A549 (cell line): ENCODE measurements around the gene C10orf105. TPM values are rescaled to one million over a fixed set of nuclear protein-coding genes. Genes with fewer than 3 reads are reported as not detected.

Experiments
- ATAC-seq, 2 experiments: fragments of 200-7000 bp in 1 of 2; fragments of >200 bp in 1 of 2; cut with Nextera tagmentation in 1 of 2; cut with Tn5 transposase in 1 of 2; 3 replicates each; pipeline versions ENCODE4 v1.8.0 to v1.9.1; 2018 to 2020; ENCODE audit warnings: mild to moderate bottlenecking in 1 of 2, moderate library complexity in 1 of 2
- CTCF ChIA-PET: fragments of 300-600 bp; sonication (Branson Sonifier 250); formaldehyde crosslinking; extraction: SDS; loops from one replicate; lab custom pipeline; 2021; ENCODE audit warnings: antibody characterized with exemption, inconsistent platforms; lab: Yijun Ruan, JAX
- POLR2A ChIA-PET: fragments of 350-600 bp; formaldehyde crosslinking; extraction: SDS; loops from one replicate; lab custom pipeline; 2021; ENCODE audit warnings: antibody characterized with exemption, inconsistent platforms; lab: Yijun Ruan, JAX
- DNase-seq, 2 experiments: peaks; one replicate each; pipeline versions ENCODE4 v3.0.0 to v3.0.0-alpha.2; 2011 to 2016; ENCODE audit warnings: low read depth in 1 of 2, low spot score in 1 of 2
- FAIRE-seq: peaks from 2 replicates; lab custom pipeline; 2011; peaks lifted over from hg19 to GRCh38; lab: Jason Lieb, UNC
- H3K27ac ChIP-seq, 2 experiments: fragments of >200 bp; sonication (Bioruptor Twin); formaldehyde crosslinking; 3 replicates each; pipeline ENCODE4 v1.5.1; 2016 to 2017
- H3K4me1 ChIP-seq: fragments of >200 bp; sonication (Bioruptor Twin); formaldehyde crosslinking; 3 replicates; pipeline ENCODE4 v1.6.1; 2016
- H3K4me2 ChIP-seq: fragments of >200 bp; sonication (Bioruptor Twin); formaldehyde crosslinking; 3 replicates; pipeline ENCODE4 v1.6.1; 2016
- H3K4me3 ChIP-seq: fragments of >200 bp; sonication (Bioruptor Twin); formaldehyde crosslinking; 3 replicates; pipeline ENCODE4 v1.5.1; 2016
- H3K9me3 ChIP-seq: fragments of >200 bp; sonication (Bioruptor Twin); formaldehyde crosslinking; 3 replicates; pipeline ENCODE4 v1.6.1; 2016
- CEBPB ChIP-seq, 2 experiments: fragments of >200 bp in 1 of 2; sonication (Bioruptor Twin) in 1 of 2; formaldehyde crosslinking in 1 of 2; IDR thresholded peaks; 2 replicates each; pipeline ENCODE4 v1.6.1; 2012 to 2016
- CHD2 ChIP-seq: fragments of 150-350 bp; IDR thresholded peaks from 2 replicates; pipeline ENCODE4 v1.6.1; 2014; ENCODE audit warnings: low read length; ENCODE audit not compliant: partially characterized antibody
- FOXS1 ChIP-seq: fragments of 250-450 bp; sonication (Bioruptor Pico); IDR thresholded peaks from 2 replicates; pipeline ENCODE4 v1.5.0; 2020; ENCODE audit warnings: mild to moderate bottlenecking, moderate library complexity
- HOXA7 ChIP-seq: fragments of 250-450 bp; sonication (Bioruptor Pico); IDR thresholded peaks from 2 replicates; pipeline ENCODE4 v1.5.0; 2020; ENCODE audit warnings: mild to moderate bottlenecking, moderate library complexity
- HOXB5 ChIP-seq: fragments of 250-450 bp; sonication (Bioruptor Pico); IDR thresholded peaks from 2 replicates; pipeline ENCODE4 v1.5.0; 2020; ENCODE audit warnings: mild to moderate bottlenecking, moderate library complexity
- KDM1A ChIP-seq: fragments of 200-600 bp; sonication (generic); IDR thresholded peaks from 2 replicates; pipeline ENCODE4 v1.6.1; 2016; ENCODE audit warnings: low read depth, mild to moderate bottlenecking
- NFE2L2 ChIP-seq: fragments of 150-350 bp; conservative IDR thresholded peaks from 2 replicates; pipeline ENCODE4 v1.6.1; 2014; ENCODE audit warnings: low read length
- RAD21 ChIP-seq, 2 experiments: fragments of >200 bp in 1 of 2; sonication (Bioruptor Twin) in 1 of 2; formaldehyde crosslinking in 1 of 2; IDR thresholded peaks in 1 of 2; conservative IDR thresholded peaks in 1 of 2; 2 replicates in 1 of 2; 3 replicates in 1 of 2; pipeline ENCODE4 v1.6.1; 2012 to 2018; ENCODE audit warnings: inconsistent platforms in 1 of 2
- RCOR1 ChIP-seq: fragments of 150-350 bp; IDR thresholded peaks from 2 replicates; pipeline ENCODE4 v1.6.1; 2014; ENCODE audit warnings: antibody characterized with exemption, low read length, low read depth
- TFCP2L1 ChIP-seq: fragments of 250-450 bp; sonication (Bioruptor Pico); IDR thresholded peaks from 2 replicates; pipeline ENCODE4 v1.5.0; 2021; ENCODE audit warnings: mild to moderate bottlenecking
- ZC3H11A ChIP-seq: fragments of 450-650 bp; IDR thresholded peaks from 2 replicates; pipeline ENCODE4 v1.6.1; 2014; ENCODE audit warnings: antibody characterized with exemption, mild to moderate bottlenecking
- ZNF302 ChIP-seq: fragments of 250-450 bp; sonication (Bioruptor Pico); IDR thresholded peaks from 2 replicates; pipeline ENCODE4 v1.9.0; 2021; ENCODE audit warnings: inconsistent platforms, mild to moderate bottlenecking, moderate library complexity
- WGBS: methylation state at CpG from one replicate; pipeline ENCODE4 v1.1.6; 2017; ENCODE audit errors: missing lambda C conversion rate; 5-methylcytosine and 5-hydroxymethylcytosine counted together
- polyA plus RNA-seq, 4 experiments: library from polyadenylated mRNA; depleted of rRNA in 3 of 4; stranded (reverse); fragments of >200 nt; fragmentation: RNase III in 1 of 4; extraction: RNeasy Plus Mini Kit Qiagen cat#74134 plus additional on column Dnase treatment in 1 of 4; gene quantifications; 2 replicates in 3 of 4; 3 replicates in 1 of 4; pipeline ENCODE4 v1.2.3, GENCODE V29; 2011 to 2017
- TF ChIP-seq, protein P1 (sequence below): IDR thresholded peaks from 2 replicates; pipeline ENCODE4 v1.6.1; 2012; ENCODE audit warnings: low read depth, borderline replicate concordance
- TF ChIP-seq, protein P2 (sequence below): IDR thresholded peaks from 2 replicates; pipeline ENCODE4 v1.6.1; 2012
- TF ChIP-seq, protein P3 (sequence below): fragments of 250-450 bp; sonication (Bioruptor Pico); IDR thresholded peaks from 2 replicates; pipeline ENCODE4 v1.5.0; 2021; ENCODE audit warnings: mild to moderate bottlenecking, moderate library complexity, borderline replicate concordance
- TF ChIP-seq, protein P4 (sequence below): IDR thresholded peaks from 2 replicates; pipeline ENCODE4 v1.6.1; 2012
- TF ChIP-seq, protein P5 (sequence below): fragments of 450-650 bp; IDR thresholded peaks from 2 replicates; pipeline ENCODE4 v1.6.1; 2014; ENCODE audit warnings: antibody characterized with exemption
- TF ChIP-seq, protein P6 (sequence below): fragments of >200 bp; sonication (Bioruptor Twin); formaldehyde crosslinking; IDR thresholded peaks from 3 replicates; pipeline ENCODE4 v1.5.1; 2016
- TF ChIP-seq, protein P7 (sequence below): fragments of 150-350 bp; IDR thresholded peaks from 2 replicates; pipeline ENCODE4 v1.6.1; 2014; ENCODE audit warnings: low read depth, mild to moderate bottlenecking, low read length

The C10orf105 gene
- polyA plus RNA-seq, 2 of the 4 experiments (the other 2 are of a cell fraction) = not detected

DNA sequence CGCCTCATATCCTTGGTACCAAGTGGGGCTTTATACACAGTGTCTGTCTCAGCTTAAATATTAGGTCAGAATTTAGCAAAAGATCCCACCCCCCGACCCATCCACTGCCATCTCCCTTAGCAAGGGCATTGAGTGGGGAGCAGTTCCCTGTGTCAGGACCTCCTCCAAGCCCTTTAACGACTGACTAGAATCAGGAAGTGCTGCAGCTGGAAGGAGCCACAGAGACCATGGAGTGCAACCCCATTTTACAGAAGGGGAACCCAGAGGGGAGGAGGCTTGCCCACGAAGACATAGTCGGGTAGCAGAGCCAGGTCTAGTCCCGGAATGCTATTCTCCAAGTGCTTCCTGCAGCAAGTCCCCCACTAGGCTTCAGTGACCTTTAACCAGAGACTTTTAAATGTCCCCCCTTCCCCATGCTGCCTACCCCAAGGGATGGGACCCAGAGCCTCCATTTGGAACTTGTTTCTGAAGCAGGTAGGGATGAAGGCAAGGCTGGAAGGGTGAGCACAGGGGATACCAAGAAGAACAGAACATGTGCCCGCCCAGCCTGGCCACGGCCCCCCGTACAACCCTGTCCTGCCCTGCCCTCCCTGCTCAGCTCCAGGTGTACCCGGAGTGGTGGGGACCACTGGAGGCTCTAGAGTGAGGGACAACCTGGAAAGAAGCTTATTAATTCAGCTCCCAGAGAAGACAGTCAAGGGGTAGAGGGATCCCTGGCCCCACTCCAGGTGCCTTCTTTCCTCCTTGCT is 41.3 kb downstream of the C10orf105 start:
- 52% methylated on average over 10 of the region's 10 CpGs for WGBS
- Histone ChIP-seq H3K4me2 (no peak overlapping the region), H3K27ac (no peak overlapping the region), H3K9me3 (no peaks in the 10 kb centered on the region), H3K4me3 (no peak overlapping the region), H3K4me1 (no peaks in the 10 kb centered on the region)
- no peak for DNase-seq
- no peak for FAIRE-seq
- ChIA-PET POLR2A (no interaction called here), CTCF (interaction anchor here (0.7 to 4.7 kb wide), 5 partner anchors 16 to 30 kb away, joined by 3 to 29 read pairs (median 3); no protein-coding TSS in a partner anchor)
- TF ChIP-seq, protein P1, sequence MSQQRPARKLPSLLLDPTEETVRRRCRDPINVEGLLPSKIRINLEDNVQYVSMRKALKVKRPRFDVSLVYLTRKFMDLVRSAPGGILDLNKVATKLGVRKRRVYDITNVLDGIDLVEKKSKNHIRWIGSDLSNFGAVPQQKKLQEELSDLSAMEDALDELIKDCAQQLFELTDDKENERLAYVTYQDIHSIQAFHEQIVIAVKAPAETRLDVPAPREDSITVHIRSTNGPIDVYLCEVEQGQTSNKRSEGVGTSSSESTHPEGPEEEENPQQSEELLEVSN = no peak
- TF ChIP-seq FOXS1 (no peak), CHD2 (no peak), RCOR1 (no peak), RAD21 (conservative IDR thresholded peaks at IDR 0.05 in 1 of 2, IDR thresholded peaks at IDR 0.05 in 1 of 2) (no peak), ZNF302 (no peak)
- TF ChIP-seq, protein P2, sequence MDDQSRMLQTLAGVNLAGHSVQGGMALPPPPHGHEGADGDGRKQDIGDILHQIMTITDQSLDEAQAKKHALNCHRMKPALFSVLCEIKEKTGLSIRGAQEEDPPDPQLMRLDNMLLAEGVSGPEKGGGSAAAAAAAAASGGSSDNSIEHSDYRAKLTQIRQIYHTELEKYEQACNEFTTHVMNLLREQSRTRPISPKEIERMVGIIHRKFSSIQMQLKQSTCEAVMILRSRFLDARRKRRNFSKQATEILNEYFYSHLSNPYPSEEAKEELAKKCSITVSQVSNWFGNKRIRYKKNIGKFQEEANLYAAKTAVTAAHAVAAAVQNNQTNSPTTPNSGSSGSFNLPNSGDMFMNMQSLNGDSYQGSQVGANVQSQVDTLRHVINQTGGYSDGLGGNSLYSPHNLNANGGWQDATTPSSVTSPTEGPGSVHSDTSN = no peak
- TF ChIP-seq, protein P3, sequence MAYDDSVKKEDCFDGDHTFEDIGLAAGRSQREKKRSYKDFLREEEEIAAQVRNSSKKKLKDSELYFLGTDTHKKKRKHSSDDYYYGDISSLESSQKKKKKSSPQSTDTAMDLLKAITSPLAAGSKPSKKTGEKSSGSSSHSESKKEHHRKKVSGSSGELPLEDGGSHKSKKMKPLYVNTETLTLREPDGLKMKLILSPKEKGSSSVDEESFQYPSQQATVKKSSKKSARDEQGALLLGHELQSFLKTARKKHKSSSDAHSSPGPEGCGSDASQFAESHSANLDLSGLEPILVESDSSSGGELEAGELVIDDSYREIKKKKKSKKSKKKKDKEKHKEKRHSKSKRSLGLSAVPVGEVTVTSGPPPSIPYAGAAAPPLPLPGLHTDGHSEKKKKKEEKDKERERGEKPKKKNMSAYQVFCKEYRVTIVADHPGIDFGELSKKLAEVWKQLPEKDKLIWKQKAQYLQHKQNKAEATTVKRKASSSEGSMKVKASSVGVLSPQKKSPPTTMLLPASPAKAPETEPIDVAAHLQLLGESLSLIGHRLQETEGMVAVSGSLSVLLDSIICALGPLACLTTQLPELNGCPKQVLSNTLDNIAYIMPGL (CRISPR knock-in tag) = no peak
- TF ChIP-seq, protein P4, sequence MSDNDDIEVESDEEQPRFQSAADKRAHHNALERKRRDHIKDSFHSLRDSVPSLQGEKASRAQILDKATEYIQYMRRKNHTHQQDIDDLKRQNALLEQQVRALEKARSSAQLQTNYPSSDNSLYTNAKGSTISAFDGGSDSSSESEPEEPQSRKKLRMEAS = no peak
- ATAC-seq = no peak

DNA sequence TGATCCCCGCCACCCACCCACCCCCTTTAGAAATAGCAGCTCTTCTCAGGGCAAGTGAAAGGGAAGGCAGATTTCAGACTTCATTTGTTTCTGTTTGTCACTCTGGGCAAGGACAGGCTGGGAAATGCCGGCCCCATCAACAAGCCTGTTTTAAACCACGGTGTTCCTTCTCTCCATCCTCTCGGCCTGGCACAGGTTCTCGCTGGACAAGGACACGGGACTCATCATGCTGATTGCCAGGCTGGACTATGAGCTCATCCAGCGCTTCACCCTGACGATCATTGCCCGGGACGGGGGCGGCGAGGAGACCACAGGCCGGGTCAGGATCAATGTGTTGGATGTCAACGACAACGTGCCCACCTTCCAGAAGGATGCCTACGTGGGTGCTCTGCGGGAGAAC is 42.3 kb downstream of the C10orf105 start:
- Histone ChIP-seq H3K4me3 (no peak overlapping the region), H3K4me1 (no peaks in the 10 kb centered on the region), H3K27ac (no peak overlapping the region), H3K9me3 (no peaks in the 10 kb centered on the region), H3K4me2 (no peak overlapping the region)
- TF ChIP-seq, protein P5, sequence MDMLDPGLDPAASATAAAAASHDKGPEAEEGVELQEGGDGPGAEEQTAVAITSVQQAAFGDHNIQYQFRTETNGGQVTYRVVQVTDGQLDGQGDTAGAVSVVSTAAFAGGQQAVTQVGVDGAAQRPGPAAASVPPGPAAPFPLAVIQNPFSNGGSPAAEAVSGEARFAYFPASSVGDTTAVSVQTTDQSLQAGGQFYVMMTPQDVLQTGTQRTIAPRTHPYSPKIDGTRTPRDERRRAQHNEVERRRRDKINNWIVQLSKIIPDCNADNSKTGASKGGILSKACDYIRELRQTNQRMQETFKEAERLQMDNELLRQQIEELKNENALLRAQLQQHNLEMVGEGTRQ = no peak
- TF ChIP-seq KDM1A = no peak
- no peak for TF ChIP-seq TFCP2L1
- no peak for TF ChIP-seq HOXB5 (CRISPR knock-in tag)
- TF ChIP-seq, protein P6, sequence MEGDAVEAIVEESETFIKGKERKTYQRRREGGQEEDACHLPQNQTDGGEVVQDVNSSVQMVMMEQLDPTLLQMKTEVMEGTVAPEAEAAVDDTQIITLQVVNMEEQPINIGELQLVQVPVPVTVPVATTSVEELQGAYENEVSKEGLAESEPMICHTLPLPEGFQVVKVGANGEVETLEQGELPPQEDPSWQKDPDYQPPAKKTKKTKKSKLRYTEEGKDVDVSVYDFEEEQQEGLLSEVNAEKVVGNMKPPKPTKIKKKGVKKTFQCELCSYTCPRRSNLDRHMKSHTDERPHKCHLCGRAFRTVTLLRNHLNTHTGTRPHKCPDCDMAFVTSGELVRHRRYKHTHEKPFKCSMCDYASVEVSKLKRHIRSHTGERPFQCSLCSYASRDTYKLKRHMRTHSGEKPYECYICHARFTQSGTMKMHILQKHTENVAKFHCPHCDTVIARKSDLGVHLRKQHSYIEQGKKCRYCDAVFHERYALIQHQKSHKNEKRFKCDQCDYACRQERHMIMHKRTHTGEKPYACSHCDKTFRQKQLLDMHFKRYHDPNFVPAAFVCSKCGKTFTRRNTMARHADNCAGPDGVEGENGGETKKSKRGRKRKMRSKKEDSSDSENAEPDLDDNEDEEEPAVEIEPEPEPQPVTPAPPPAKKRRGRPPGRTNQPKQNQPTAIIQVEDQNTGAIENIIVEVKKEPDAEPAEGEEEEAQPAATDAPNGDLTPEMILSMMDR = no peak
- TF ChIP-seq, protein P1 = no peak
- no peak for TF ChIP-seq HOXA7 (CRISPR knock-in tag)
- TF ChIP-seq, protein P2 = no peak
- TF ChIP-seq RAD21 (conservative IDR thresholded peaks at IDR 0.05 in 1 of 2, IDR thresholded peaks at IDR 0.05 in 1 of 2) = no peak
- no peak for TF ChIP-seq NFE2L2
- TF ChIP-seq, protein P7, sequence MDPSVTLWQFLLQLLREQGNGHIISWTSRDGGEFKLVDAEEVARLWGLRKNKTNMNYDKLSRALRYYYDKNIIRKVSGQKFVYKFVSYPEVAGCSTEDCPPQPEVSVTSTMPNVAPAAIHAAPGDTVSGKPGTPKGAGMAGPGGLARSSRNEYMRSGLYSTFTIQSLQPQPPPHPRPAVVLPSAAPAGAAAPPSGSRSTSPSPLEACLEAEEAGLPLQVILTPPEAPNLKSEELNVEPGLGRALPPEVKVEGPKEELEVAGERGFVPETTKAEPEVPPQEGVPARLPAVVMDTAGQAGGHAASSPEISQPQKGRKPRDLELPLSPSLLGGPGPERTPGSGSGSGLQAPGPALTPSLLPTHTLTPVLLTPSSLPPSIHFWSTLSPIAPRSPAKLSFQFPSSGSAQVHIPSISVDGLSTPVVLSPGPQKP = no peak
- TF ChIP-seq ZC3H11A = no peak
- no peak for TF ChIP-seq CEBPB (IDR thresholded peaks at IDR 0.05)
- POLR2A ChIA-PET = no interaction called here
- CTCF ChIA-PET = interaction anchor here (0.6 to 4.7 kb wide), 3 partner anchors 18 to 34 kb away, joined by 3 to 29 read pairs (median 4); no protein-coding TSS in a partner anchor
- DNase-seq (no peak), FAIRE-seq (no peak), ATAC-seq (no peak)
- WGBS = 58% methylated on average over 8 of the region's 17 CpGs
